Immature natural killer cell (primary cell): ENCODE results near the gene ZGPAT. TPM values are rescaled to one million over a fixed set of nuclear protein-coding genes. Genes with fewer than 3 reads are reported as not detected.

Experiments used
- DNase-seq, 3 donors: peaks; one replicate each; pipeline ENCODE4 v3.0.0; 2022; ENCODE audit warnings: mixed read lengths in 1 of 3
- H3K27ac Mint-ChIP-seq, 6 donors: one replicate each; pipeline ENCODE4 v1.8.0; 2020; ENCODE audit warnings: mixed read lengths in 6 of 6, mild to moderate bottlenecking in 5 of 6, inconsistent platforms in 4 of 6, moderate library complexity in 3 of 6
- H3K27me3 Mint-ChIP-seq, 3 donors: one replicate each; pipeline ENCODE4 v1.8.0; 2020 to 2021; ENCODE audit warnings: low read depth in 3 of 3, mild to moderate bottlenecking in 3 of 3, mixed read lengths in 3 of 3, moderate library complexity in 3 of 3, inconsistent platforms in 1 of 3
- H3K36me3 Mint-ChIP-seq, 3 donors: one replicate each; pipeline ENCODE4 v1.8.0; 2020; ENCODE audit warnings: mixed read lengths in 3 of 3, inconsistent platforms in 2 of 3, mild to moderate bottlenecking in 2 of 3
- H3K4me1 Mint-ChIP-seq, 2 donors: one replicate each; pipeline ENCODE4 v1.8.0; 2020; ENCODE audit warnings: inconsistent platforms in 2 of 2, mild to moderate bottlenecking in 2 of 2, mixed read lengths in 2 of 2, moderate library complexity in 1 of 2
- H3K4me3 Mint-ChIP-seq, 5 donors: one replicate each; pipeline ENCODE4 v1.8.0; 2020; ENCODE audit warnings: mild to moderate bottlenecking in 5 of 5, mixed read lengths in 5 of 5, inconsistent platforms in 3 of 5, moderate library complexity in 3 of 5
- H3K9me3 Mint-ChIP-seq, 6 donors: one replicate each; pipeline ENCODE4 v1.8.0; 2020; ENCODE audit warnings: mild to moderate bottlenecking in 6 of 6, mixed read lengths in 6 of 6, inconsistent platforms in 4 of 6, moderate library complexity in 3 of 6
- polyA plus RNA-seq, 3 donors: library from polyadenylated mRNA; unstranded; fragments of 300-500 nt; fragmentation: Illumina TruSeq; gene quantifications; one replicate each; pipeline ENCODE4 v1.2.3, GENCODE V29; 2021

The ZGPAT gene
- polyA plus RNA-seq, 3 donors from 2014 or later: 26.6 to 64.1 (median 33.9) TPM

- Mint-ChIP-seq H3K9me3 (peaks cover 0 to 4% (median 1%) of the 10 kb centered on the region in 6 donors), H3K36me3 (no peaks in the 10 kb centered on the region), H3K27me3 (peaks cover 26 to 45% (median 36%) of the 10 kb centered on the region in 3 donors), H3K4me3 (no peak overlapping the region), H3K27ac (peak overlapping the region in 2 of 6 donors; percentile 82 to 90), H3K4me1 (peaks cover 0 to 2% of the 10 kb centered on the region in 2 donors)
- DNase-seq: no peak
Measured at GRCh38 chr20:63691711-63692435, 16.0 kb upstream of the ZGPAT start.

- peak overlapping the region in 3 of 5 donors; percentile 15 to 33 (median 33) for H3K4me3 Mint-ChIP-seq
- no peak for DNase-seq
- peaks cover 26 to 45% (median 36%) of the 10 kb centered on the region in 3 donors for H3K27me3 Mint-ChIP-seq
- H3K9me3 Mint-ChIP-seq: peaks cover 0 to 4% (median 1%) of the 10 kb centered on the region in 6 donors
- H3K4me1 Mint-ChIP-seq: peaks cover 0 to 6% of the 10 kb centered on the region in 2 donors
- H3K36me3 Mint-ChIP-seq: no peaks in the 10 kb centered on the region
- peak overlapping the region in 3 of 6 donors; percentile 71 to 90 (median 82) for H3K27ac Mint-ChIP-seq
Measured at GRCh38 chr20:63692436-63693082, 15.3 kb upstream of the ZGPAT start.

GRCh38 chr20:63693083-63693732, 14.6 kb upstream of the ZGPAT start:
- H3K4me1 Mint-ChIP-seq: peaks cover 0 to 7% of the 10 kb centered on the region in 2 donors
- peak overlapping the region in 1 of 6 donors; percentile 90 for H3K27ac Mint-ChIP-seq
- H3K36me3 Mint-ChIP-seq: no peaks in the 10 kb centered on the region
- peaks cover 26 to 45% (median 36%) of the 10 kb centered on the region in 3 donors for H3K27me3 Mint-ChIP-seq
- no peak overlapping the region for H3K4me3 Mint-ChIP-seq
- peaks cover 0 to 4% (median 1%) of the 10 kb centered on the region in 6 donors for H3K9me3 Mint-ChIP-seq
- no peak for DNase-seq

DNA sequence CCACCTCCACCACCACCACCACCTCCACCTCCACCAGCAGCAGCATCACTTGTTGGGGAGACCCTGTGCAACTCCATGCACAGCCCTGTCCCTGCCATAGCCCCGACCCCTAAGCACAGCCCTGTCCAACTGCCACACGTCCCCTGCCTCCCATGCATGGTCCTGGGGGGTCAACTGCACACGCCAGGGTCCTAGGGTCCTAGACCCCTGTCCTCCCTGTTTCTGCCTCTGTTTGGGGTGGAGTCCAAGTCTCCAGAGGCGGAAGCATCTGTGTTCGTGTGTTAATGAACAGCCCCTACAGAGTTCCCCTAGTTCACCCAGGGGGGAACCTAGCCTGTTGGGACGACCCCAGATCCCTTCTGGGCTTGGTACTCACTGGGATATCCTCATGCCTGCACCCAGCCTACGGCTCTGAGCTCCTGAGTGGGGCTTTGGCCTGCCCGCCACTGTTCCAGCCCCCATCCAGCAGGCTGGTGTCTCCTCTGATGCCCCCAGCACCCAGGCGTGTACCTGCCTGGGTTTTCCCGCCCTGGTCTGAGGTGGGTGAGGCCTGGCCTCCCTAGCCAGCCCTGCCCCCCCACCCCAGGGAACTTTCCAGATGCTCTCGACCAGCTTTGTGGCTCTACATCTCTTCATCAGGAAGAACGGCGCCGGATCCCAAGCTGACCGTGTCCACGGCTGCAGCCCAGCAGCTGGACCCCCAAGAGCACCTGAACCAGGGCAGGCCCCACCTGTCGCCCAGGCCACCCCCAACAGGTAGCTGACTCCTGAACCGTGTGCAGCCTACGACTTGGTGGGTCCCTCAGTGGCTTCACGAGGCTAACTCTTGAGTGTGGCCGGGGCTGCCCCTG, 13.9 kb upstream of the ZGPAT start:
- peaks cover 0 to 4% (median 1%) of the 10 kb centered on the region in 6 donors for H3K9me3 Mint-ChIP-seq
- H3K4me3 Mint-ChIP-seq: peak overlapping the region; percentile 38 to 71 (median 55)
- peaks cover 26 to 45% (median 36%) of the 10 kb centered on the region in 3 donors for H3K27me3 Mint-ChIP-seq
- peak overlapping the region in 5 of 6 donors; percentile 34 to 93 (median 90) for H3K27ac Mint-ChIP-seq
- H3K4me1 Mint-ChIP-seq: peaks cover 0 to 7% of the 10 kb centered on the region in 2 donors
- H3K36me3 Mint-ChIP-seq: no peaks in the 10 kb centered on the region
- DNase-seq: no peak

DNA sequence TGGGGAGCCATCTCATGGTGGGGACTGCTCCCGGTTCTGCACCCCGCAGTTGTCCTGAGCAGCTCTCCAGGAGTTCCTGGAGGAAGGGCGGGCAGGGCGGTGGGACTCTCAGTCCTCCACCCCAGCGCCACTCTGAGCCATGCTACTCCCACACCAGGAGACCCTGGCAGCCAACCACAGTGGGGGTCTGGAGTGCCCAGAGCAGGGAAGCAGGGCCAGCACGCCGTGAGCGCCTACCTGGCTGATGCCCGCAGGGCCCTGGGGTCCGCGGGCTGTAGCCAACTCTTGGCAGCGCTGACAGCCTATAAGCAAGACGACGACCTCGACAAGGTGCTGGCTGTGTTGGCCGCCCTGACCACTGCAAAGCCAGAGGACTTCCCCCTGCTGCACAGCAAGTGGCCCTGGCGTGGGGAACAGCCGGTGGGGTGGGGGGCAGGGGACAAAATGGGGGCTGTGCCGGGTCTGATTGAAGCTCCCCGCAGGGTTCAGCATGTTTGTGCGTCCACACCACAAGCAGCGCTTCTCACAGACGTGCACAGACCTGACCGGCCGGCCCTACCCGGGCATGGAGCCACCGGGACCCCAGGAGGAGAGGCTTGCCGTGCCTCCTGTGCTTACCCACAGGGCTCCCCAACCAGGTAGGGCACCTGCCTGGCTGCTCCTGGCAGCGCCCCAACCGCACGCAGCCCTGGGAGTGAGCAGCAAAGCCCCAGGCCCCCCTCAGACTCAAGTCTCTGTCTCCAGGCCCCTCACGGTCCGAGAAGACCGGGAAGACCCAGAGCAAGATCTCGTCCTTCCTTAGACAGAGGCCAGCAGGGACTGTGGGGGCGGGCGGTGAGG, 13.0 kb upstream of the ZGPAT start:
- Mint-ChIP-seq H3K27ac (no peak overlapping the region), H3K4me3 (no peak overlapping the region), H3K27me3 (peaks cover 26 to 45% (median 36%) of the 10 kb centered on the region in 3 donors), H3K4me1 (peaks cover 0 to 7% of the 10 kb centered on the region in 2 donors), H3K9me3 (peaks cover 0 to 4% (median 1%) of the 10 kb centered on the region in 6 donors), H3K36me3 (no peaks in the 10 kb centered on the region)
- no peak for DNase-seq

GRCh38 chr20:63695424-63696305, 12.2 kb upstream of the ZGPAT start:
- H3K27ac Mint-ChIP-seq: peak overlapping the region in 2 of 6 donors; percentile 20 to 65
- H3K27me3 Mint-ChIP-seq: peaks cover 29 to 45% (median 36%) of the 10 kb centered on the region in 3 donors
- H3K4me1 Mint-ChIP-seq: peaks cover 0 to 7% of the 10 kb centered on the region in 2 donors
- peak overlapping the region in 1 of 5 donors; percentile 15 for H3K4me3 Mint-ChIP-seq
- H3K36me3 Mint-ChIP-seq: no peaks in the 10 kb centered on the region
- DNase-seq: no peak
- peaks cover 0 to 4% (median 1%) of the 10 kb centered on the region in 6 donors for H3K9me3 Mint-ChIP-seq

- peaks cover 0 to 7% of the 10 kb centered on the region in 2 donors for H3K4me1 Mint-ChIP-seq
Measured at GRCh38 chr20:63696306-63696627, 11.6 kb upstream of the ZGPAT start.

DNA sequence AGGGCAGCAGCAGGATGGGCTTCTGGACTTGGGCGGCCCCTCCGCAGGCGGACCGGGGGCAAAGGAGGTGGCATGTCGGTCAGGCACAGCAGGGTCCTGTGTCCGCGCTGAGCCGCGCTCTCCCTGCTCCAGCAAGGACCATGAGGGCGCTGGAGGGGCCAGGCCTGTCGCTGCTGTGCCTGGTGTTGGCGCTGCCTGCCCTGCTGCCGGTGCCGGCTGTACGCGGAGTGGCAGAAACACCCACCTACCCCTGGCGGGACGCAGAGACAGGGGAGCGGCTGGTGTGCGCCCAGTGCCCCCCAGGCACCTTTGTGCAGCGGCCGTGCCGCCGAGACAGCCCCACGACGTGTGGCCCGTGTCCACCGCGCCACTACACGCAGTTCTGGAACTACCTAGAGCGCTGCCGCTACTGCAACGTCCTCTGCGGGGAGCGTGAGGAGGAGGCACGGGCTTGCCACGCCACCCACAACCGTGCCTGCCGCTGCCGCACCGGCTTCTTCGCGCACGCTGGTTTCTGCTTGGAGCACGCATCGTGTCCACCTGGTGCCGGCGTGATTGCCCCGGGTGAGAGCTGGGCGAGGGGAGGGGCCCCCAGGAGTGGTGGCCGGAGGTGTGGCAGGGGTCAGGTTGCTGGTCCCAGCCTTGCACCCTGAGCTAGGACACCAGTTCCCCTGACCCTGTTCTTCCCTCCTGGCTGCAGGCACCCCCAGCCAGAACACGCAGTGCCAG, 11.0 kb upstream of the ZGPAT start, which contains the start of gene TNFRSF6B:
Gene TNFRSF6B (plus strand): TSS at position 25 of the 729 bp plus-strand sequence. CDS start 116 bp downstream, at position 141.
- peak in 1 of 3 donors; percentile 14 for DNase-seq
- no peaks in the 10 kb centered on the region for H3K36me3 Mint-ChIP-seq
- peak within 1 kb of the TSS in 2 of 6 donors; percentile 20 to 65 for H3K27ac Mint-ChIP-seq
- peak within 1 kb of the TSS in 2 of 5 donors; percentile 15 to 29 for H3K4me3 Mint-ChIP-seq
- peaks cover 0 to 4% (median 1%) of the 10 kb centered on the region in 6 donors for H3K9me3 Mint-ChIP-seq
- H3K27me3 Mint-ChIP-seq: peaks cover 29 to 39% (median 33%) of the 10 kb centered on the region in 3 donors
- H3K4me1 Mint-ChIP-seq: peaks cover 0 to 8% of the 10 kb centered on the region in 2 donors

More at GRCh38 chr20:63696306-63696627, 11.6 kb upstream of the ZGPAT start:
- peak overlapping the region in 1 of 6 donors; percentile 65 for H3K27ac Mint-ChIP-seq
- peaks cover 0 to 4% (median 1%) of the 10 kb centered on the region in 6 donors for H3K9me3 Mint-ChIP-seq
- peak overlapping the region in 1 of 5 donors; percentile 15 for H3K4me3 Mint-ChIP-seq
- DNase-seq: peak in 1 of 3 donors; percentile 12
- H3K27me3 Mint-ChIP-seq: peaks cover 29 to 44% (median 36%) of the 10 kb centered on the region in 3 donors
- no peaks in the 10 kb centered on the region for H3K36me3 Mint-ChIP-seq

GRCh38 chr20:63697357-63697867, 10.4 kb upstream of the ZGPAT start:
- H3K4me1 Mint-ChIP-seq: peaks cover 0 to 12% of the 10 kb centered on the region in 2 donors

DNA sequence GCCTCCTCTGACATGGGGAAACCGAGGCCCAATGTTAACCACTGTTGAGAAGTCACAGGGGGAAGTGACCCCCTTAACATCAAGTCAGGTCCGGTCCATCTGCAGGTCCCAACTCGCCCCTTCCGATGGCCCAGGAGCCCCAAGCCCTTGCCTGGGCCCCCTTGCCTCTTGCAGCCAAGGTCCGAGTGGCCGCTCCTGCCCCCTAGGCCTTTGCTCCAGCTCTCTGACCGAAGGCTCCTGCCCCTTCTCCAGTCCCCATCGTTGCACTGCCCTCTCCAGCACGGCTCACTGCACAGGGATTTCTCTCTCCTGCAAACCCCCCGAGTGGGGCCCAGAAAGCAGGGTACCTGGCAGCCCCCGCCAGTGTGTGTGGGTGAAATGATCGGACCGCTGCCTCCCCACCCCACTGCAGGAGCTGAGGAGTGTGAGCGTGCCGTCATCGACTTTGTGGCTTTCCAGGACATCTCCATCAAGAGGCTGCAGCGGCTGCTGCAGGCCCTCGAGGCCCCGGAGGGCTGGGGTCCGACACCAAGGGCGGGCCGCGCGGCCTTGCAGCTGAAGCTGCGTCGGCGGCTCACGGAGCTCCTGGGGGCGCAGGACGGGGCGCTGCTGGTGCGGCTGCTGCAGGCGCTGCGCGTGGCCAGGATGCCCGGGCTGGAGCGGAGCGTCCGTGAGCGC, 9.8 kb upstream of the ZGPAT start:
- no peak overlapping the region for H3K27ac Mint-ChIP-seq
- peaks cover 21 to 27% (median 23%) of the 10 kb centered on the region in 3 donors for H3K27me3 Mint-ChIP-seq
- H3K9me3 Mint-ChIP-seq: peaks cover 0 to 4% (median 1%) of the 10 kb centered on the region in 6 donors
- no peak overlapping the region for H3K4me3 Mint-ChIP-seq
- peaks cover 0 to 12% of the 10 kb centered on the region in 2 donors for H3K4me1 Mint-ChIP-seq
- H3K36me3 Mint-ChIP-seq: no peaks in the 10 kb centered on the region
- no peak for DNase-seq

More at GRCh38 chr20:63697357-63697867, 10.4 kb upstream of the ZGPAT start:
- Mint-ChIP-seq H3K4me3 (peak overlapping the region in 1 of 5 donors; percentile 29), H3K9me3 (peaks cover 0 to 4% (median 1%) of the 10 kb centered on the region in 6 donors), H3K27me3 (peaks cover 26 to 33% (median 29%) of the 10 kb centered on the region in 3 donors), H3K36me3 (no peaks in the 10 kb centered on the region), H3K27ac (no peak overlapping the region)
- DNase-seq: no peak
